Midbrain (tissue), 1 donor: ENCODE measurements around the gene CLTC.

ENCODE experiments used
- DNase-seq: peaks from one replicate; lab custom pipeline; 2025; lab: John Stamatoyannopoulos, UW

Gene CLTC

GRCh38 chr17:59727817-59728533 lies 108.3 kb downstream of the CLTC start:
- no peak for DNase-seq

- no peak for DNase-seq
Observed at GRCh38 chr17:59730268-59730834, 110.7 kb downstream of the CLTC start.

- no peak for DNase-seq
Observed at GRCh38 chr17:59733697-59734096, 114.0 kb downstream of the CLTC start.

GRCh38 chr17:59734226-59734625 lies 114.5 kb downstream of the CLTC start:
- DNase-seq, result no peak

- no peak for DNase-seq
Observed at GRCh38 chr17:59737324-59737723, 117.6 kb downstream of the CLTC start.

GRCh38 chr17:59743842-59744241 lies 124.1 kb downstream of the CLTC start:
- DNase-seq, result no peak

GRCh38 chr17:59745040-59745439 lies 125.3 kb downstream of the CLTC start:
- no peak for DNase-seq
